Adrenal gland (tissue), 5 donors: ENCODE measurements around the gene OR51B6.

Experiments used
- POLR2A ChIP-seq, 2 donors: fragments of 450-650 bp; IDR thresholded peaks; one replicate each; pipeline ENCODE4 v1.6.1; 2017; ENCODE audit warnings: antibody characterized with exemption in 2 of 2, mild to moderate bottlenecking in 2 of 2, moderate library complexity in 1 of 2
- TF ChIP-seq, protein P1 (sequence below), 6 experiments: fragments of 450-650 bp in 4 of 6; fragments of 200-600 bp in 2 of 6; sonication (generic) in 1 of 6; IDR thresholded peaks; 1 replicate in 5 of 6; 2 replicates in 1 of 6; pipeline versions ENCODE4 v1.5.1 to v1.8.0; 2016 to 2021; ENCODE audit warnings: antibody characterized with exemption in 6 of 6, mild to moderate bottlenecking in 2 of 6, moderate library complexity in 1 of 6
- donor health status: DM: no; HTN: no; CAD: no.

DNA sequence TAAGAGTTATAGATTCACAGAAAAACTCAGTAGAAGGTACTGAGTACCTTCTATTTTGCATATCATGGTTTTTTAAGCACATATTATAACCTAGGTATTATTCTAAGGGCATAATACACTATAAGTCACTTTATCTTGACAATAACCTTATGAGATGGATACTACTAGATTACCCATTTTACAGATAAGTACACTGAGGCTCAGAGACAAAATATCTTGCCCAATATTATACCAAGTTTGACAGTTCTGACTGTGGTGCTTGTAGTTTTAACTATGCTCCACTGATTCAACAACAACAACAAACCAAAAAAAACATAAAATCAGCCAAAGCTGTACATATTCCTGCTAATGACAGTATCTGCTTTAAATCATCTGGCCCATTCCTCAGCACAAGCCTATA is 42.8 kb downstream of the OR51B6 start:
- TF ChIP-seq, protein P1, sequence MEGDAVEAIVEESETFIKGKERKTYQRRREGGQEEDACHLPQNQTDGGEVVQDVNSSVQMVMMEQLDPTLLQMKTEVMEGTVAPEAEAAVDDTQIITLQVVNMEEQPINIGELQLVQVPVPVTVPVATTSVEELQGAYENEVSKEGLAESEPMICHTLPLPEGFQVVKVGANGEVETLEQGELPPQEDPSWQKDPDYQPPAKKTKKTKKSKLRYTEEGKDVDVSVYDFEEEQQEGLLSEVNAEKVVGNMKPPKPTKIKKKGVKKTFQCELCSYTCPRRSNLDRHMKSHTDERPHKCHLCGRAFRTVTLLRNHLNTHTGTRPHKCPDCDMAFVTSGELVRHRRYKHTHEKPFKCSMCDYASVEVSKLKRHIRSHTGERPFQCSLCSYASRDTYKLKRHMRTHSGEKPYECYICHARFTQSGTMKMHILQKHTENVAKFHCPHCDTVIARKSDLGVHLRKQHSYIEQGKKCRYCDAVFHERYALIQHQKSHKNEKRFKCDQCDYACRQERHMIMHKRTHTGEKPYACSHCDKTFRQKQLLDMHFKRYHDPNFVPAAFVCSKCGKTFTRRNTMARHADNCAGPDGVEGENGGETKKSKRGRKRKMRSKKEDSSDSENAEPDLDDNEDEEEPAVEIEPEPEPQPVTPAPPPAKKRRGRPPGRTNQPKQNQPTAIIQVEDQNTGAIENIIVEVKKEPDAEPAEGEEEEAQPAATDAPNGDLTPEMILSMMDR (IDR thresholded peaks at IDR 0.05), result no peak
- no peak for TF ChIP-seq POLR2A (IDR thresholded peaks at IDR 0.05)
